Measurements from ENCODE around the gene SNX25.
"Not testable (repeated sequence)": the region's sequence is repeated elsewhere in the genome, so short reads cannot be mapped to it uniquely, and the experiment has no call there.

Gene SNX25

DNA sequence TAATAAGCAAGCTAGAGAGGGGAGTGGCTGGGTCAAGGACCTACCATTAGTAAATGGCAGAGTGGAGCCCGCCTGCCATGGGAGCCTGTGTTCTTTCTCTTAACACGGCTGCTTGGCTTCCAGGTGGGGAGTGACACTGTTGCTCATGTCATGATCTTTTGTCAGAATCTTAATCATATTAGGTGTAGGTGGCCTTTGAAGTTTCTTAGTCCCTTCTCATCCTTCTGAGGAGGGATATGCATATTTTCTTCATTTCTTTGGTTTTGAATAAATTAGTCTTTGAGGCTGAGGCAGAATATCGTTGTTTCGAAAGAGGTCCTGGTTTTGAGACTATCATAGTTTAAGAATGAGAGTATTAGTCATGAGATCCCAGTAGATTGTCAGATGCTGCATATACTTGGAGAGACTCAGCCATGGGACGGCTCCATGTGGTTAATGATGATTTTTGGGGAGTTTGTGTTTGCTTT, 28.9 kb downstream of the SNX25 start:
- peaks cover 12% of the 10 kb centered on the region for H3K4me1 Mint-ChIP-seq
- H3K9me3 Mint-ChIP-seq: peaks cover 13% of the 10 kb centered on the region
- no peak overlapping the region for H3K27ac Mint-ChIP-seq
- peaks cover 23% of the 10 kb centered on the region for H3K36me3 Mint-ChIP-seq (ENCODE audit: low read depth)
- H3K4me3 Mint-ChIP-seq: no peak overlapping the region
- no peak for TF ChIP-seq CTCF (IDR thresholded peaks at IDR 0.05; ENCODE audit: unreplicated experiment in 3 of 3)
- H3K27me3 Mint-ChIP-seq (ENCODE audit: low read depth): no peaks in the 10 kb centered on the region

DNA sequence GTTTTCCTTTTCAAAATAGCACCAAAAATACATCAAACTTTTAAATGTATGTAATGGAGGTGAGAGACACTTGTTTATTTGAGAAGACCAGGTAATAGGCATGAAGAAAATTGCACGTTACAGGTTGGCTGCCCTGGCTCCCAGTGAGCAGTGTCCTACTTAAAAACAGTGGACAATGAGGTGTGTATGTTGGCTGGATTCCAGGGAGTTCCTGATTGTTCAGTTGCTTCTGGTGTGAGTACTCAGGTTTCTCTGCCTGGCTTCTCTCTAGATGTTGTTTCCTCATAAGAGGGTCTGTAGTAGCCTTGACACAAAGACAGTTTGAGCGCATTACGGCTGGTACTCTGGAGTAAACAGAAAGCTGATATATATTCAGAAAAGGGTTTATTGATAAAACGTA, 29.4 kb downstream of the SNX25 start:
- H3K27me3 Mint-ChIP-seq (ENCODE audit: low read depth): no peaks in the 10 kb centered on the region
- H3K9me3 Mint-ChIP-seq: peaks cover 13% of the 10 kb centered on the region
- H3K36me3 Mint-ChIP-seq (ENCODE audit: low read depth): peaks cover 23% of the 10 kb centered on the region
- no peak overlapping the region for H3K27ac Mint-ChIP-seq
- H3K4me3 Mint-ChIP-seq: no peak overlapping the region
- no peak for TF ChIP-seq CTCF (IDR thresholded peaks at IDR 0.05; ENCODE audit: unreplicated experiment in 3 of 3)
- H3K4me1 Mint-ChIP-seq: peaks cover 12% of the 10 kb centered on the region

DNA sequence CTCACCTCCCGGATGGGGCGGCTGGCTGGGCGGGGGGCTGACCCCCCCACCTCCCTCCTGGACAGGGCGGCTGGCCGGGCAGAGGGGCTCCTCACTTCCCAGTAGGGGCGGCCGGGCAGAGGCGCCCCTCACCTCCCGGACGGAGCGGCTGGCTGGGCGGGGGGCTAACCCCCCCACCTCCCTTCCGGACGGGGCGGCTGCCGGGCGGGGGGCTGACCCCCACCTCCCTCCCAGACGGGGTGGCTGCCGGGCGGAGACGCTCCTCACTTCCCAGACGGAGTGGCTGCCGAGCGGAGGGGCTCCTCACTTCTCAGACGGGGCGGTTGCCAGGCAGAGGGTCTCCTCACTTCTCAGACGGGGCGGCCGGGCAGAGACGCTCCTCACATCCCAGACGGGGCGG, 31.1 kb downstream of the SNX25 start:
- peaks cover 15% of the 10 kb centered on the region for H3K4me1 Mint-ChIP-seq
- H3K4me3 Mint-ChIP-seq; H3K27me3 Mint-ChIP-seq (ENCODE audit: low read depth); H3K27ac Mint-ChIP-seq: not testable (repeated sequence)
- H3K36me3 Mint-ChIP-seq (ENCODE audit: low read depth): peaks cover 23% of the 10 kb centered on the region
- H3K9me3 Mint-ChIP-seq: peaks cover 13% of the 10 kb centered on the region

DNA sequence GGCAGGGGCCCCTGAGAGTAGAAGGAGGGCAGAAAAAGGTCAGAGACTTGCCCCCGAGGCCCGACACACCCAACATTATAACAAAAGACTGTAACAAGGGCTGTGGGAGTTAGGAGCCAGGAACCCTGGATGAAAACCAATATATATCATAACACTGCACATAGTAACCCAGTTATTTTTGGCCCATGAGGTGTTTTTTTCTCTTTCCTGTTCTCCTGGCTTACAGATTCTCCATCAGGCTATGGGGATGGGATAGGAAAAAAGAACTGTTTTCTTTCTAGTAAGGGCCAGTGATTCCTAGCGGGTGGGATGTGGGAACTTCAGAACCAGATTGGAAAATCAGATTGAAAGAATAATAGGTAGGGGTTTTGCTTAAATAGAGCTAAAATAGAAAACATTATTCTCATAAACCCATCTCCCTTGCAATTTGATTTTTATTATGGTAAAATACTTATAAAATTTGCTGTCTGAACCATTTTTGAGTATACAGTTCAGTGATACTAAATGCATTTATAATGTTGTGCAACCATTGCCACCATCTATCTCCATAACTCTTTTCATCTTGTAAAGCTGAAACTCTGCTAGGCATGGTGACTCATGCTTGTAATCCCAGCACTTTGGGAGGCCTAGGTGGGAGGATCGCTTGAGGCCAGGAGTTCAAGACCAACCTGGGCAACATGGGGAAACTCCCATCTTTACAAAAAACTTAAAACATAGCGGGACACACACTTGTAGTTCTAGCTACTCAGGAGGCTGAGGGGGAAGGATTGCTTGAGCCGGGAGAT, 33.5 kb downstream of the SNX25 start:
- H3K36me3 Mint-ChIP-seq (ENCODE audit: low read depth): peaks cover 28% of the 10 kb centered on the region
- H3K9me3 Mint-ChIP-seq: peaks cover 13% of the 10 kb centered on the region
- no peak for TF ChIP-seq CTCF (IDR thresholded peaks at IDR 0.05; ENCODE audit: unreplicated experiment in 3 of 3)
- no peaks in the 10 kb centered on the region for H3K27me3 Mint-ChIP-seq (ENCODE audit: low read depth)
- H3K4me3 Mint-ChIP-seq: no peak overlapping the region
- no peak overlapping the region for H3K27ac Mint-ChIP-seq
- peaks cover 17% of the 10 kb centered on the region for H3K4me1 Mint-ChIP-seq

- TF ChIP-seq CTCF (IDR thresholded peaks at IDR 0.05; ENCODE audit: unreplicated experiment in 3 of 3): no peak
- peaks cover 21% of the 10 kb centered on the region for H3K4me1 Mint-ChIP-seq
- H3K27me3 Mint-ChIP-seq (ENCODE audit: low read depth): no peaks in the 10 kb centered on the region
- peaks cover 6% of the 10 kb centered on the region for H3K9me3 Mint-ChIP-seq
- H3K27ac Mint-ChIP-seq: no peak overlapping the region
- H3K4me3 Mint-ChIP-seq: no peak overlapping the region
- H3K36me3 Mint-ChIP-seq (ENCODE audit: low read depth): peaks cover 22% of the 10 kb centered on the region
Observed at GRCh38 chr4:185243879-185244278, 34.5 kb downstream of the SNX25 start.

- Mint-ChIP-seq H3K27ac (no peak overlapping the region), H3K4me1 (peaks cover 28% of the 10 kb centered on the region), H3K27me3 (ENCODE audit: low read depth) (no peaks in the 10 kb centered on the region), H3K4me3 (no peak overlapping the region), H3K36me3 (ENCODE audit: low read depth) (peaks cover 20% of the 10 kb centered on the region), H3K9me3 (peaks cover 4% of the 10 kb centered on the region)
- TF ChIP-seq CTCF (IDR thresholded peaks at IDR 0.05; ENCODE audit: unreplicated experiment in 3 of 3): no peak
Observed at GRCh38 chr4:185244763-185245162, 35.4 kb downstream of the SNX25 start.
